GM10248 (cell line): ENCODE data around the gene CAMK1D.
"Not testable (repeated sequence)": the region's sequence is repeated elsewhere in the genome, so short reads cannot be mapped to it uniquely, and the experiment has no call there.

Source experiments
- CTCF ChIA-PET: fragments of 300-600 bp; sonication (Branson Sonifier 250); formaldehyde crosslinking; extraction: SDS; loops from one replicate; lab custom pipeline; 2021; ENCODE audit warnings: antibody characterized with exemption; lab: Yijun Ruan, JAX
- POLR2A ChIA-PET: fragments of 350-650 bp; sonication (Branson Sonifier 250); formaldehyde crosslinking; extraction: SDS; loops from one replicate; lab custom pipeline; 2020; ENCODE audit warnings: antibody characterized with exemption; lab: Yijun Ruan, JAX
- DNase-seq: peaks from one replicate; pipeline ENCODE4 v3.0.0; 2012; ENCODE audit errors: extremely low spot score
- CTCF ChIP-seq: IDR thresholded peaks from 2 replicates; pipeline ENCODE4 v1.5.1; 2012; ENCODE audit warnings: mild to moderate bottlenecking, low read depth; ENCODE audit errors: extremely low read depth, missing control alignments, control extremely low read depth

The CAMK1D gene

DNA sequence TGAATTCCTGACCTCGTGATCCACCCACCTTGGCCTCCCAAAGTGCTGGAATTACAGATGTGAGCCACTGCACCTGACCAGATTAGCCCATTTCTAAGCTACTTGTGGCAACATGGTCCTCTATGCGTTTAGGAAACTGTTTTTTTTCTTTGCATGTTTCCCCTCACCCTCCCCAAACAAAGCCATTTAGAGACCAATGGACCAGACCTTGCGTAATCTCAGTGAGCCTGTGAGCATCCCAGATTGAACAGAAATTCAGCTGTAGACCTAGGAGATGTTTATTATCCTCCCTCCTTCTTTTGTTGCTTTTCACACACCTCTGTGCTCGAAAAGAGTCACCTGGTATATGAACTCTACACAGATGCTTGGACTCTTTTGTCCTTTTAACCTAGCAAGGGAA, 28.5 kb upstream of the CAMK1D start:
- ChIA-PET CTCF (interaction anchor here (1.0 to 2.1 kb wide), 2 partner anchors 9 to 39 kb away, joined by 4 to 5 read pairs; no protein-coding TSS in a partner anchor), POLR2A (no interaction called here)

DNA sequence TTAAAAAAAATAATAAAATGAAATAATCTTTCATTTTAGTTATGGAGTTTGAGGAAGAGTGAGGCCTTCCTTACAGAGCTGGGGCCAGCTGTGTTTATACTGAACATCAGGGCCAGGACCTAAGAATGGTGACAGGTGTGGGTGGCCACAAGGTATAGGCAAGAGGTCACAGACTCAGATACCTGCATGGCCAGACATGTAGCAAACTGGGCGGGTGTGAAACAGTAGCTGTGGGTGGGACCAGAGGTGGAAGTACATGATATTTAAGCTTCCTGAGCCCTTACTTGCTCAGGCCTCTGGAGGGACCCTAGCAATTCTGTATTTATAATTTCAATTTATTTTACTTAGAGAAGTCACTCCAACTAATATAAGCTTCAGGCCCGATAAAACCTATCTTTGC, 27.7 kb upstream of the CAMK1D start:
- no peak for DNase-seq
- ChIA-PET POLR2A (interaction anchor here (0.6 kb wide), 1 partner anchor 17 kb away, joined by 5 read pairs; no protein-coding TSS in a partner anchor), CTCF (interaction anchor here (0.7 to 2.1 kb wide), 9 partner anchors 10 to 107 kb away, joined by 3 to 6 read pairs (median 3); no protein-coding TSS in a partner anchor)
- TF ChIP-seq CTCF, result no peak

More for the DNA sequence above, 28.5 kb upstream of the CAMK1D start:
- no peak for TF ChIP-seq CTCF
- no peak for DNase-seq

DNA sequence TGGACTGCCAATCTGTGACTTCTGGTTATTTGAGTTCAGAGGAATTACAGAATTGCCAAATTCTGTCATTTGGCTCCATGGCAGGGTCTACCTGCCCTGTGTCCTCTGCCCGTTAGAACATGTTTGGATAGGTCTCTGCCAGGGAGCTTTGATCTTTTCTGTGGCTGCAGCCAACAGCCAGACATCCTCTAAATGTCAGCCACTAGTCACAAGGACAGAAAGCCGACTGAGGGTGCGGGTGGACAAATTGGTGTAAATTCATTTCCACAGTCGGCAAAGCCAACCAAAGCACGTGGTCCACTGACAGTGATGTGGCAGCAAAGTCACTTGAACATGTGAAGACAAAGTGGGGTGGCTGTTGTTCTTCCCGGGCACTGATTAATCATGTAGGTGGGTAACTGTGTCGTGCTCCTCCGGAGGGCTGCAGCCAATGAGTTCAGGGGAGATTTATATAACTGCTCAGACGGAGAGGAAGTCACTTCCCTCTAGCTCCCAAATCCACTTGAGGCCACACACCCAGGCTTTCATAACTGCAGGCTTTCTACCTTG, 26.7 kb upstream of the CAMK1D start:
- POLR2A ChIA-PET, result interaction anchor here (0.6 kb wide), 1 partner anchor 119 kb away, joined by 3 read pairs; no protein-coding TSS in a partner anchor

GRCh38 chr10:12324530-12324929, 24.8 kb upstream of the CAMK1D start:
- DNase-seq, result no peak
- CTCF ChIA-PET, result interaction anchor here (0.7 to 2.0 kb wide), 3 partner anchors 9 to 19 kb away, joined by 3 to 12 read pairs (median 3); no protein-coding TSS in a partner anchor
- POLR2A ChIA-PET, result no interaction called here
- no peak for TF ChIP-seq CTCF

More for the DNA sequence above, 26.7 kb upstream of the CAMK1D start:
- CTCF ChIA-PET, result interaction anchor here (0.7 to 2.0 kb wide), 9 partner anchors 9 to 43 kb away, joined by 3 to 12 read pairs (median 3); no protein-coding TSS in a partner anchor
- no peak for DNase-seq
- TF ChIP-seq CTCF, result no peak

DNA sequence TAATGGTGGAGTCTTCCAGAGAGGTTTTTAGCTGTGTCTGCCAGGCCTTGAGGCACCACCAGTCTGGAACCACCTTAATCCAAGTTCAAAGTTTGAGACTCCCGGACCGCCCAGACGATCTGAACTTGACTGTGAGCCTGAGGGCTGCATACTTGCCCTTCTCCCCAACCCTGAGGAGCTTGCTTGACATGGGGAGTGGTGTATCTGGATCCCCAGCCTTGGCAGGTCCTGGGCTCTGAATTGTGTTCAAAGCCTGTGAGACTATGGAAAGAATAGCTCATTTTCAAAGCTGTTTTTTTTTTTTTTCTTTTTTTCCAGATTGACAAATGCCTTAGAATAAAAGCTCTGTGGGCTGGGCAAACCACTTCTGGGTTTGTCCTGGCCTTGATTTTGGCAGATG, 22.3 kb upstream of the CAMK1D start:
- ChIA-PET POLR2A (no interaction called here), CTCF (interaction anchor here (0.9 to 1.8 kb wide), 4 partner anchors 10 to 380 kb away, joined by 3 to 6 read pairs (median 4); no protein-coding TSS in a partner anchor)
- peak; percentile 2 for DNase-seq
- no peak for TF ChIP-seq CTCF

- ChIA-PET POLR2A (no interaction called here), CTCF (interaction anchor here (0.9 to 1.8 kb wide), 4 partner anchors 10 to 380 kb away, joined by 3 to 6 read pairs (median 4); no protein-coding TSS in a partner anchor)
- peak; percentile 1 for DNase-seq
- no peak for TF ChIP-seq CTCF
Measured at GRCh38 chr10:12327476-12327875, 21.9 kb upstream of the CAMK1D start.

DNA sequence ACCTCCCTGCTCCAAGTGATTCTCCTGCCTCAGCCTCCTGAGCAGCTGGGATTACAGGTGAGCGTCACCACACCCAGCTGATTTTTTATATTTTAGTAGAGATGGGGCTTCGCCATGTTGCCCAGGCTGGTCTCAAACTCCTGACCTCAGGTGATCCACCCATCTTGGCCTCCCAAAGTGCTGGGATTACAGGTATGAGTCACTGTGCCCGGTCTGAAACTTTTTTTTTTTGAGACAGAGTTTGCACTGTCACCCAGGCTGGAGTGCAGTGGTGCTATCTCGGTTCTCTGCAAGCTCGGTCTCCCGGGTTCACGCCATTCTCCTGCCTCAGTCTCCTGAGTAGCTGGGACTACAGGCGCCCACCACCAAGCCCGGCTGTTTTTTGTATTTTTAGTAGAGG, 21.0 kb upstream of the CAMK1D start:
- DNase-seq, POLR2A ChIA-PET: not testable (repeated sequence)
- CTCF ChIA-PET, result interaction anchor here (1.0 to 1.5 kb wide), 2 partner anchors 113 to 379 kb away, joined by 3 to 4 read pairs; no protein-coding TSS in a partner anchor
